ENCODE data around the gene MOV10L1.

MOV10L1 gene

GRCh38 chr22:50178871-50179869, 89.4 kb downstream of the MOV10L1 start:
- no peak for DNase-seq

- DNase-seq, result no peak
These were observed 90.3 kb downstream of the MOV10L1 start for GRCh38 chr22:50179937-50180726.

GRCh38 chr22:50180727-50181521, 91.1 kb downstream of the MOV10L1 start:
- DNase-seq, result no peak

GRCh38 chr22:50182176-50183081, 92.6 kb downstream of the MOV10L1 start:
- DNase-seq, result no peak

- DNase-seq, result no peak
These were observed 93.5 kb downstream of the MOV10L1 start for GRCh38 chr22:50183141-50183971.

GRCh38 chr22:50184004-50184901, 94.4 kb downstream of the MOV10L1 start:
- no peak for DNase-seq

- no peak for DNase-seq
These were observed 95.1 kb downstream of the MOV10L1 start for GRCh38 chr22:50184902-50185374.

- peak; percentile 88 for DNase-seq
These were observed 95.7 kb downstream of the MOV10L1 start, which contains the start of gene TRABD for GRCh38 chr22:50185375-50186087. Gene TRABD (plus strand): TSS chr22:50185913. CDS start chr22:50193061, 7,148 bp downstream.

- no peak for DNase-seq
These were observed 96.4 kb downstream of the MOV10L1 start for GRCh38 chr22:50186181-50186714.

GRCh38 chr22:50186761-50187523, 97.1 kb downstream of the MOV10L1 start:
- DNase-seq, result no peak

- no peak for DNase-seq
These were observed 98.5 kb downstream of the MOV10L1 start for GRCh38 chr22:50188356-50188755.

GRCh38 chr22:50189184-50189848, 99.5 kb downstream of the MOV10L1 start:
- no peak for DNase-seq

GRCh38 chr22:50189849-50190181, 100.0 kb downstream of the MOV10L1 start:
- DNase-seq, result no peak

GRCh38 chr22:50190182-50190940, 100.6 kb downstream of the MOV10L1 start:
- DNase-seq, result peak; percentile 82

- peak; percentile 78 for DNase-seq
These were observed 101.3 kb downstream of the MOV10L1 start for GRCh38 chr22:50190941-50191741.
